ENCODE results near the gene HLA-A. TPM values are rescaled to one million over a fixed set of nuclear protein-coding genes. Genes with fewer than 3 reads are reported as not detected.

The HLA-A gene
- total and polyA plus RNA-seq, 11 donors: 263 to 1,581 (median 361) TPM

GRCh38 chr6:29909985-29910384, 32.3 kb upstream of the HLA-A start:
- no peaks in the 10 kb centered on the region for H3K36me3 ChIP-seq
- H3K4me3 ChIP-seq: no peak overlapping the region
- no peak for ATAC-seq
- H3K27ac ChIP-seq: no peak overlapping the region
- H3K27me3 ChIP-seq: no peaks in the 10 kb centered on the region
- intact Hi-C loops (cut with DNase I): loop anchor here in 2 of 10 donors (5.0 to 10.0 kb wide), 2 partner anchors 43 to 45 kb away; no protein-coding TSS in a partner anchor
- H3K9me3 ChIP-seq: no peaks in the 10 kb centered on the region
- WGBS, 4 donors: 60 to 65% (median 60%) methylated on average over 1 of the region's 1 CpG; no CpG with 5 or more reads in 1 of the 4 donors
- TF ChIP-seq POLR2A (IDR thresholded peaks at IDR 0.05) (no peak), CTCF (IDR thresholded peaks at IDR 0.05) (no peak)
- DNase-seq: no peak
- H3K4me1 ChIP-seq: no peaks in the 10 kb centered on the region

GRCh38 chr6:29912840-29913239, 29.5 kb upstream of the HLA-A start:
- Histone ChIP-seq H3K27me3 (no peaks in the 10 kb centered on the region), H3K27ac (no peak overlapping the region), H3K9me3 (no peaks in the 10 kb centered on the region), H3K36me3 (no peaks in the 10 kb centered on the region), H3K4me3 (no peak overlapping the region), H3K4me1 (no peaks in the 10 kb centered on the region)
- DNase-seq: no peak
- no peak for TF ChIP-seq CTCF (IDR thresholded peaks at IDR 0.05)
- no peak for TF ChIP-seq POLR2A (IDR thresholded peaks at IDR 0.05)
- ATAC-seq: no peak
- intact Hi-C loops (cut with DNase I): loop anchor here in 1 of 10 donors (10.0 kb wide), 1 partner anchor 48 kb away; no protein-coding TSS in a partner anchor
- WGBS, 4 donors: 78 to 81% (median 79%) methylated on average over 2 of the region's 2 CpGs; no CpG with 5 or more reads in 1 of the 4 donors

GRCh38 chr6:29916741-29917140, 25.6 kb upstream of the HLA-A start:
- 57 to 90% (median 83%) methylated on average over 1 of the region's 1 CpG; no CpG with 5 or more reads in 1 of the 4 donors for WGBS, 4 donors

GRCh38 chr6:29917857-29918256, 24.5 kb upstream of the HLA-A start:
- Histone ChIP-seq H3K4me1 (peaks cover 0 to 3% (median 0%) of the 10 kb centered on the region in 12 donors), H3K27me3 (no peaks in the 10 kb centered on the region), H3K9me3 (no peaks in the 10 kb centered on the region), H3K4me3 (no peak overlapping the region), H3K36me3 (no peaks in the 10 kb centered on the region), H3K27ac (no peak overlapping the region)
- no peak for TF ChIP-seq POLR2A (IDR thresholded peaks at IDR 0.05)
- TF ChIP-seq CTCF (IDR thresholded peaks at IDR 0.05): no peak
- no peak for DNase-seq
- WGBS, 4 donors: 59 to 78% (median 74%) methylated on average over 2 of the region's 2 CpGs; no CpG with 5 or more reads in 1 of the 4 donors
- no peak for ATAC-seq
- intact Hi-C loops (cut with DNase I): loop anchor here in 1 of 10 donors (10.0 kb wide), 1 partner anchor 53 kb away; no protein-coding TSS in a partner anchor

More at GRCh38 chr6:29916741-29917140, 25.6 kb upstream of the HLA-A start:
- ATAC-seq (no peak), DNase-seq (no peak)
- TF ChIP-seq POLR2A (IDR thresholded peaks at IDR 0.05) (no peak), CTCF (IDR thresholded peaks at IDR 0.05) (no peak)
- Histone ChIP-seq H3K36me3 (no peaks in the 10 kb centered on the region), H3K4me1 (peaks cover 0 to 3% (median 0%) of the 10 kb centered on the region in 12 donors), H3K27me3 (no peaks in the 10 kb centered on the region), H3K4me3 (no peak overlapping the region), H3K9me3 (no peaks in the 10 kb centered on the region), H3K27ac (no peak overlapping the region)
- intact Hi-C loops (cut with DNase I): loop anchor here in 1 of 10 donors (10.0 kb wide), 1 partner anchor 52 kb away; no protein-coding TSS in a partner anchor

All from heart left ventricle (tissue), 16 donors.